GM12865 (cell line): Measurements from ENCODE around the gene PPEF1.

ENCODE experiments used
- DNase-seq: peaks from one replicate; pipeline ENCODE4 v3.0.0; 2010; ENCODE audit warnings: low read depth
- H3K4me3 ChIP-seq: 2 replicates; pipeline ENCODE4 v1.5.1; 2011; ENCODE audit warnings: mild to moderate bottlenecking, low read depth, low read length, control low read depth
- CTCF ChIP-seq: IDR thresholded peaks from 2 replicates; pipeline ENCODE4 v1.5.1; 2011; ENCODE audit warnings: low read length, control low read depth, low read depth, inconsistent platforms; ENCODE audit not compliant: insufficient read depth; ENCODE audit errors: missing control alignments

Gene PPEF1

GRCh38 chrX:18707426-18708049 lies at the start of gene PPEF1:
TSS of gene PPEF1 (plus strand) at chrX:18707645. CDS start at chrX:18707781, 136 bp downstream.
- no peak within 1 kb of the TSS for H3K4me3 ChIP-seq
- DNase-seq: no peak
- TF ChIP-seq CTCF: no peak

GRCh38 chrX:18661273-18661672 lies 46.2 kb upstream of the PPEF1 start:
- DNase-seq: no peak
- no peak for TF ChIP-seq CTCF
- no peak overlapping the region for H3K4me3 ChIP-seq

- no peak for TF ChIP-seq CTCF
Observed at GRCh38 chrX:18664947-18665346, 42.5 kb upstream of the PPEF1 start.

GRCh38 chrX:18666614-18667013 lies 40.8 kb upstream of the PPEF1 start:
- no peak overlapping the region for H3K4me3 ChIP-seq
- no peak for TF ChIP-seq CTCF
- no peak for DNase-seq

More at GRCh38 chrX:18664947-18665346, 42.5 kb upstream of the PPEF1 start:
- no peak for DNase-seq
- H3K4me3 ChIP-seq: no peak overlapping the region

- H3K4me3 ChIP-seq: no peak overlapping the region
- peak; percentile 48 for DNase-seq
- no peak for TF ChIP-seq CTCF
Observed at GRCh38 chrX:18668071-18668835, 39.2 kb upstream of the PPEF1 start.

GRCh38 chrX:18672008-18672407 lies 35.4 kb upstream of the PPEF1 start, which contains the start of gene RS1:
TSS of gene RS1 (minus strand) at chrX:18672108. CDS start at chrX:18672068, 40 bp downstream.
- no peak for TF ChIP-seq CTCF

More at GRCh38 chrX:18672008-18672407, 35.4 kb upstream of the PPEF1 start, which contains the start of gene RS1:
- H3K4me3 ChIP-seq: no peak within 1 kb of the TSS
- no peak for DNase-seq
